HepG2 (cell line): ENCODE data around the gene TRIM66. TPM values are rescaled to one million over a fixed set of nuclear protein-coding genes. Genes with fewer than 3 reads are reported as not detected.

ENCODE experiments used
- AHR ChIP-seq: IDR thresholded peaks from 2 replicates; pipeline ENCODE4 v1.6.1; 2018; ENCODE audit warnings: missing genetic modification reagents, missing compliant biosample characterization
- ATF3 ChIP-seq: sonication (generic); formaldehyde crosslinking; IDR thresholded peaks from 2 replicates; pipeline ENCODE4 v1.4.0; 2020; ENCODE audit warnings: missing genetic modification reagents
- DNMT3B ChIP-seq: conservative IDR thresholded peaks from 2 replicates; pipeline ENCODE4 v1.6.1; 2016; ENCODE audit warnings: missing biosample characterization, control low read depth
- FIP1L1 ChIP-seq: fragments of 200-400 bp; formaldehyde crosslinking; IDR thresholded peaks from 2 replicates; pipeline ENCODE4 v1.6.1; 2018; ENCODE audit warnings: low read depth, mild to moderate bottlenecking, low read length, moderate library complexity, borderline replicate concordance; ENCODE audit not compliant: insufficient read depth
- HOXA3 ChIP-seq: sonication (generic); formaldehyde crosslinking; IDR thresholded peaks from 2 replicates; pipeline ENCODE4 v1.5.0; 2020; ENCODE audit warnings: missing genetic modification reagents
- IRF9 ChIP-seq: sonication (generic); formaldehyde crosslinking; IDR thresholded peaks from 2 replicates; pipeline ENCODE4 v1.8.0; 2022; ENCODE audit warnings: missing genetic modification reagents, mild to moderate bottlenecking, borderline replicate concordance
- KLF16 ChIP-seq, 2 experiments: sonication (generic) in 1 of 2; formaldehyde crosslinking in 1 of 2; IDR thresholded peaks; 2 replicates each; pipeline versions ENCODE4 v1.6.1 to v1.8.0; 2016 to 2023; ENCODE audit warnings: missing genetic modification reagents in 2 of 2, missing compliant biosample characterization in 1 of 2
- NAIF1 ChIP-seq: sonication (generic); formaldehyde crosslinking; IDR thresholded peaks from 2 replicates; pipeline ENCODE4 v1.5.0; 2020; ENCODE audit warnings: mild to moderate bottlenecking, missing genetic modification reagents, borderline replicate concordance
- NR3C1 ChIP-seq: sonication (generic); formaldehyde crosslinking; IDR thresholded peaks from 2 replicates; pipeline ENCODE4 v1.4.0; 2020; ENCODE audit warnings: missing genetic modification reagents
- RORA ChIP-seq: sonication (generic); formaldehyde crosslinking; IDR thresholded peaks from 2 replicates; pipeline ENCODE4 v1.5.0; 2020; ENCODE audit warnings: mild to moderate bottlenecking, missing genetic modification reagents, moderate library complexity
- TBX2 ChIP-seq: sonication (generic); formaldehyde crosslinking; IDR thresholded peaks from 2 replicates; pipeline ENCODE4 v1.5.0; 2020; ENCODE audit warnings: missing genetic modification reagents, mild to moderate bottlenecking, borderline replicate concordance
- ZFAT ChIP-seq: sonication (generic); formaldehyde crosslinking; conservative IDR thresholded peaks from 2 replicates; pipeline ENCODE4 v1.8.1; 2023; ENCODE audit warnings: missing genetic modification reagents, inconsistent platforms
- ZNF263 ChIP-seq: sonication (generic); formaldehyde crosslinking; IDR thresholded peaks from 2 replicates; pipeline ENCODE4 v1.4.0; 2020; ENCODE audit warnings: missing genetic modification reagents
- ZNF329 ChIP-seq: sonication (generic); formaldehyde crosslinking; IDR thresholded peaks from 2 replicates; pipeline ENCODE4 v1.9.0; 2021; ENCODE audit warnings: low read depth, mild to moderate bottlenecking, missing genetic modification reagents
- ZNF652 ChIP-seq: IDR thresholded peaks from 2 replicates; pipeline ENCODE4 v1.6.1; 2016; ENCODE audit warnings: low read depth, borderline replicate concordance
- ZNF781 ChIP-seq: sonication (generic); formaldehyde crosslinking; IDR thresholded peaks from 2 replicates; pipeline ENCODE4 v1.5.1; 2020; ENCODE audit warnings: borderline replicate concordance, mild to moderate bottlenecking, missing genetic modification reagents; ENCODE audit errors: not compliant biosample characterization
- ZNF850 ChIP-seq: sonication (generic); formaldehyde crosslinking; conservative IDR thresholded peaks from 2 replicates; pipeline ENCODE4 v1.9.0; 2021; ENCODE audit warnings: mild to moderate bottlenecking, missing genetic modification reagents
- ZNF878 ChIP-seq: sonication (generic); formaldehyde crosslinking; IDR thresholded peaks from 2 replicates; pipeline ENCODE4 v1.8.1; 2023; ENCODE audit warnings: mild to moderate bottlenecking, missing genetic modification reagents, moderate library complexity
- ZNF879 ChIP-seq: sonication (generic); formaldehyde crosslinking; IDR thresholded peaks from 2 replicates; pipeline ENCODE4 v1.8.1; 2023; ENCODE audit warnings: missing genetic modification reagents
- polyA plus RNA-seq, 8 experiments: library from polyadenylated mRNA; depleted of rRNA in 3 of 8; stranded (reverse) in 7 of 8; unstranded in 1 of 8; fragments of >200 nt; fragmentation: Illumina TruSeq in 4 of 8; extraction: Trizol in 4 of 8; gene quantifications; 2 replicates each; pipeline versions ENCODE4 v1.2.1 to v1.2.3, GENCODE V29; 2011 to 2016; ENCODE audit warnings: low read depth in 4 of 8, missing spikeins in 1 of 8, mixed read lengths in 1 of 8; ENCODE audit not compliant: insufficient read depth in 1 of 8
- total RNA-seq, 5 experiments: library from RNA; depleted of rRNA; stranded (reverse); fragments of >200 nt; fragmentation: Illumina TruSeq; extraction: Trizol; gene quantifications; 2 replicates each; pipeline ENCODE4 v1.2.3, GENCODE V29; 2016; ENCODE audit warnings: low read depth in 1 of 5
- TF ChIP-seq, protein P1 (sequence below): sonication (generic); formaldehyde crosslinking; IDR thresholded peaks from 2 replicates; pipeline ENCODE4 v1.5.1; 2020; ENCODE audit warnings: missing genetic modification reagents, mild to moderate bottlenecking, borderline replicate concordance
- TF ChIP-seq, protein P2 (sequence below): sonication (generic); formaldehyde crosslinking; IDR thresholded peaks from 2 replicates; pipeline ENCODE4 v1.4.0; 2020; ENCODE audit warnings: missing genetic modification reagents, borderline replicate concordance
- TF ChIP-seq, protein P3 (sequence below): sonication (generic); formaldehyde crosslinking; IDR thresholded peaks from 2 replicates; pipeline ENCODE4 v1.4.0; 2020; ENCODE audit warnings: mild to moderate bottlenecking, missing genetic modification reagents

The TRIM66 gene
- total and polyA plus RNA-seq, 2 of the 13 experiments (the other 11 are each of a cell fraction or from before 2014, with no cell fraction given), result 4.9 to 6.1 TPM

DNA sequence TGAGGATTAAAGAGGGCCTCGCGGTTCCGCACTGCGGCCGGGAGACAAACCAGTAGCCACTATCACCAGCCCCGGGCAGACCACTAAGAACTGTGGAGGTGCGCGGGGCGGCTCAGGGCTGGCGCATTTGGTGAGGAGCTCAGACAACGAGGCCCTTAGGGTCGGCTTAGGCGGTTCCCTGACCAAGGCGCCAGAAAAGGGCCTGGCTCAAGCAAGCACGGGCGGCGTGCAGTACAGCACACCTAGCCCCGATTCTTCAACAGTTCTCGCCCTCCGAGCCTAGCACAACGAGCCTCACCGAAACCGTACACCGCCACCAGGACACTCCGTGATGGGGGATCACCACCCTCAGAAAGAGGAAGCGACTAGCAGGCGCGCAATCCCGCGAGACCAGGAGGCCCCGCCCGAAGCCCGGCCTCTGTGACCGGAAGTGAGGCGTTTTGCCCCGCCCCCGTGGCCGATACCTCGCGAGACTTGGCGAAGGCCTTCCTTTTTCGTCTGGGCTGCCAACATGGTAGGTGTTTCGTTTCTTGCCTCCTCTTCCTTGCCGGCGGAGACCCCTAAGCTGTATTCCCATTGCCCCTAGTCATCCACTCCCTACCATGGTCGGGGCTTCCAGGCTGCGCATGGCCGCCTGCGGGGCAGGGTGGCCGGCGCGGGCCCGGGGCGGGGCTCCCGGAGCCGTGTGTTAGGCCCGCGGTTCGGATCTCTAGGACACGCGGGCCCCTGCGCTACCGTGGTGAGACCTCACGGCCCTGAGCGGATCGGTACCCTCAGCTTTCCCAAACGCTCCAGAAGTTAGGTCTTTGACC is at the start of gene TRIM66, which contains the start of gene RPL27A (continued):
- TF ChIP-seq, protein P1, sequence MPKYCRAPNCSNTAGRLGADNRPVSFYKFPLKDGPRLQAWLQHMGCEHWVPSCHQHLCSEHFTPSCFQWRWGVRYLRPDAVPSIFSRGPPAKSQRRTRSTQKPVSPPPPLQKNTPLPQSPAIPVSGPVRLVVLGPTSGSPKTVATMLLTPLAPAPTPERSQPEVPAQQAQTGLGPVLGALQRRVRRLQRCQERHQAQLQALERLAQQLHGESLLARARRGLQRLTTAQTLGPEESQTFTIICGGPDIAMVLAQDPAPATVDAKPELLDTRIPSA (CRISPR knock-in tag), result peak; percentile 45; the same call in 1 of the 2 replicates
- TF ChIP-seq NAIF1 (CRISPR knock-in tag) (no peak; the same call in 1 of the 2 replicates), FIP1L1 (no peak), IRF9 (peak; percentile 94), ATF3 (peak; percentile 32; the same call in 1 of the 2 replicates), ZNF652 (CRISPR knock-in tag) (no peak), ZNF263 (peak; percentile 67; the same call in 1 of the 2 replicates), KLF16 (CRISPR knock-in tag; IDR thresholded peaks at IDR 0.05) (peak in 1 of 2 experiments; percentile 83; a peak in 1 of 4 replicates), ZFAT (CRISPR knock-in tag) (no peak), ZNF879 (CRISPR knock-in tag) (no peak), ZNF878 (CRISPR knock-in tag) (peak; percentile 83; the same call in 1 of the 2 replicates), AHR (CRISPR knock-in tag) (no peak; the same call in 1 of the 2 replicates), NR3C1 (CRISPR knock-in tag) (no peak), RORA (no peak), TBX2 (CRISPR knock-in tag) (peak; percentile 90), ZNF329 (no peak), DNMT3B (CRISPR knock-in tag) (peak; percentile 15; the same call in 1 of the 2 replicates), ZNF781 (CRISPR knock-in tag) (peak; percentile 87), ZNF850 (CRISPR knock-in tag) (no peak), HOXA3 (CRISPR knock-in tag) (peak; percentile 75; the same call in 1 of the 2 replicates)
- TF ChIP-seq, protein P2, sequence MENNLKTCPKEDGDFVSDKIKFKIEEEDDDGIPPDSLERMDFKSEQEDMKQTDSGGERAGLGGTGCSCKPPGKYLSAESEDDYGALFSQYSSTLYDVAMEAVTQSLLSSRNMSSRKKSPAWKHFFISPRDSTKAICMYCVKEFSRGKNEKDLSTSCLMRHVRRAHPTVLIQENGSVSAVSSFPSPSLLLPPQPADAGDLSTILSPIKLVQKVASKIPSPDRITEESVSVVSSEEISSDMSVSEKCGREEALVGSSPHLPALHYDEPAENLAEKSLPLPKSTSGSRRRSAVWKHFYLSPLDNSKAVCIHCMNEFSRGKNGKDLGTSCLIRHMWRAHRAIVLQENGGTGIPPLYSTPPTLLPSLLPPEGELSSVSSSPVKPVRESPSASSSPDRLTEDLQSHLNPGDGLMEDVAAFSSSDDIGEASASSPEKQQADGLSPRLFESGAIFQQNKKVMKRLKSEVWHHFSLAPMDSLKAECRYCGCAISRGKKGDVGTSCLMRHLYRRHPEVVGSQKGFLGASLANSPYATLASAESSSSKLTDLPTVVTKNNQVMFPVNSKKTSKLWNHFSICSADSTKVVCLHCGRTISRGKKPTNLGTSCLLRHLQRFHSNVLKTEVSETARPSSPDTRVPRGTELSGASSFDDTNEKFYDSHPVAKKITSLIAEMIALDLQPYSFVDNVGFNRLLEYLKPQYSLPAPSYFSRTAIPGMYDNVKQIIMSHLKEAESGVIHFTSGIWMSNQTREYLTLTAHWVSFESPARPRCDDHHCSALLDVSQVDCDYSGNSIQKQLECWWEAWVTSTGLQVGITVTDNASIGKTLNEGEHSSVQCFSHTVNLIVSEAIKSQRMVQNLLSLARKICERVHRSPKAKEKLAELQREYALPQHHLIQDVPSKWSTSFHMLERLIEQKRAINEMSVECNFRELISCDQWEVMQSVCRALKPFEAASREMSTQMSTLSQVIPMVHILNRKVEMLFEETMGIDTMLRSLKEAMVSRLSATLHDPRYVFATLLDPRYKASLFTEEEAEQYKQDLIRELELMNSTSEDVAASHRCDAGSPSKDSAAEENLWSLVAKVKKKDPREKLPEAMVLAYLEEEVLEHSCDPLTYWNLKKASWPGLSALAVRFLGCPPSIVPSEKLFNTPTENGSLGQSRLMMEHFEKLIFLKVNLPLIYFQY, result 0 out of 2 replicates have a peak, but pooled peaks have one; percentile 23
- TF ChIP-seq, protein P3, sequence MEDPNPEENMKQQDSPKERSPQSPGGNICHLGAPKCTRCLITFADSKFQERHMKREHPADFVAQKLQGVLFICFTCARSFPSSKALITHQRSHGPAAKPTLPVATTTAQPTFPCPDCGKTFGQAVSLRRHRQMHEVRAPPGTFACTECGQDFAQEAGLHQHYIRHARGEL (CRISPR knock-in tag), result 0 out of 2 replicates have a peak, but pooled peaks have one; percentile 43
